Stimulated activated naive B cell treated with anti-CD40 and anti-IgM and Interleukin-4, amounts not matched to agents 10 μg/mL and 1 μg/mL and 100 μg/mL, for 72 hours (primary cell): ENCODE results near the gene RFTN1.

Source experiments
- ATAC-seq, 2 donors: fragments of 150-1000 bp; cut with Tn5 transposase; replicated peaks; 2 replicates each; pipeline ENCODE4 v1.10.0; 2021; ENCODE audit warnings: moderate library complexity in 1 of 2
- DNase-seq: peaks from one replicate; pipeline ENCODE4 v3.0.0; 2021
- H3K27ac Mint-ChIP-seq: one replicate; pipeline ENCODE4 v1.8.0; 2022; ENCODE audit warnings: mild to moderate bottlenecking, mixed read lengths
- H3K27me3 Mint-ChIP-seq, 2 donors: one replicate each; pipeline ENCODE4 v1.8.0; 2022; ENCODE audit warnings: mixed read lengths in 2 of 2
- H3K36me3 Mint-ChIP-seq, 2 donors: one replicate each; pipeline ENCODE4 v1.8.0; 2022; ENCODE audit warnings: mixed read lengths in 2 of 2, mild to moderate bottlenecking in 1 of 2
- H3K4me1 Mint-ChIP-seq, 2 donors: one replicate each; pipeline ENCODE4 v1.8.0; 2022; ENCODE audit warnings: mixed read lengths in 2 of 2, mild to moderate bottlenecking in 1 of 2
- H3K4me3 Mint-ChIP-seq, 2 donors: one replicate each; pipeline ENCODE4 v1.8.0; 2022; ENCODE audit warnings: mild to moderate bottlenecking in 2 of 2, mixed read lengths in 2 of 2, moderate library complexity in 1 of 2
- H3K9me3 Mint-ChIP-seq, 2 donors: one replicate each; pipeline ENCODE4 v1.8.0; 2022; ENCODE audit warnings: mixed read lengths in 2 of 2, mild to moderate bottlenecking in 1 of 2

RFTN1 gene

DNA sequence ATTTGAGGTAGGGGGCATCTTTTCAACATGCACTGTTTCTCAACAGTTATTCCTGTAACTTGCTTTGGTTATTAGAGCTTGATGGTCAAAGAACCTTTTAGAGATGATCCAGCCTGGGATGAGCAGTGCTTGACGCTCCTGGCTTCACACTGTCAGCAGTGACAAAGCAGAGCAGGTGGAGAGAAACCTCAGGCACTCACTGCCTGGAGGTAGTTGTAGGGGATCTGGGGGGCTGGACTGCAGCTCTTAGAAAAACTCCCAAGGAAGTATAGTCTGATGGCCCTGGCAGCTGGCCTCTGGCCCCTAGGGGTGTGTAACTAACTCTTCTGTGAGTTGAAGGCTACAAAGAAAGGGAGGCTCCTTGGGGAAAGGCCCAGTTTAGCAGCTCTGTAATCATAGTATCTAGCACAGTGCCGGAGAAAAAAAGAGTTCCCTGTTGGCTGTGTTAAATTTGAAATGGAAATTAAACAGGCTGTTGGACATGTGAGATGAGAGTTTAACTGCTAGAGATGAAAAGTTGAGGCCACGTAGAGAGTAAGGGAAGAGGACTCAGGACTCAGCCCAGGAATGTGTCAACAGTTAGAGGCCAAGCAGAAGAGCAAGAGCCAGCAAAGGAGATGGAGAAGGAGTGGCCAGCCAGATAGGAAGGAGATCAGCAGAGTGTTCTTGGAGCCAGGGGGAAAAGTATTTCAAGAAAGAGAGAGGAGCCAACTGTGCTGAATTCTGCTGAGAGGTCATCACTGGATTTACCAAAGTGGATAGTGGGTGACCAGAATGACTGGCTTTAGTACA, 234.3 kb downstream of the RFTN1 start:
- no peak overlapping the region for H3K27ac Mint-ChIP-seq
- no peak overlapping the region for H3K4me3 Mint-ChIP-seq
- H3K36me3 Mint-ChIP-seq, result peaks cover 30 to 37% of the 10 kb centered on the region in 2 donors
- no peak for ATAC-seq
- no peak for DNase-seq
- no peaks in the 10 kb centered on the region for H3K9me3 Mint-ChIP-seq
- no peaks in the 10 kb centered on the region for H3K4me1 Mint-ChIP-seq
- no peaks in the 10 kb centered on the region for H3K27me3 Mint-ChIP-seq

DNA sequence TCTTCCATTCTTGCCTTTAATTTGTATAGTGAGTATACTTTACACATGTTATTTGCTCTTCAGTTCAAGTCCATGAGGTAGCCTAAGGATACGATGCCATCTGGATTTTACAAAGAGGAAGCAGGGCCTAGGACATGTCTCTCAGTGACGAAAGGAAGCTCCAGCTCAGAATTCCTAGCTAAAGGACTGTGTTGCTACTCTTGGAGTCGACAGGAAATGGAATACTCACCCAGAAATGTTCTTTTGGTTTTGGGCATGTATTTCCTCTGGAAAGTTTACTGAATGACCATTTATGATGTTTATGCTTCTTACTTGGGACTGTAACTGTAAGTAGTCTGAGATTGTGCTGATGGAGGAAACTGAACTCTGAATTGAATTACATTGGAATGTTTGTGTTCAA, 236.0 kb downstream of the RFTN1 start:
- DNase-seq, result no peak
- H3K4me3 Mint-ChIP-seq, result no peak overlapping the region
- H3K4me1 Mint-ChIP-seq, result no peaks in the 10 kb centered on the region
- no peaks in the 10 kb centered on the region for H3K9me3 Mint-ChIP-seq
- H3K27ac Mint-ChIP-seq, result no peak overlapping the region
- no peaks in the 10 kb centered on the region for H3K27me3 Mint-ChIP-seq
- H3K36me3 Mint-ChIP-seq, result peaks cover 19 to 25% of the 10 kb centered on the region in 2 donors
- no peak for ATAC-seq

DNA sequence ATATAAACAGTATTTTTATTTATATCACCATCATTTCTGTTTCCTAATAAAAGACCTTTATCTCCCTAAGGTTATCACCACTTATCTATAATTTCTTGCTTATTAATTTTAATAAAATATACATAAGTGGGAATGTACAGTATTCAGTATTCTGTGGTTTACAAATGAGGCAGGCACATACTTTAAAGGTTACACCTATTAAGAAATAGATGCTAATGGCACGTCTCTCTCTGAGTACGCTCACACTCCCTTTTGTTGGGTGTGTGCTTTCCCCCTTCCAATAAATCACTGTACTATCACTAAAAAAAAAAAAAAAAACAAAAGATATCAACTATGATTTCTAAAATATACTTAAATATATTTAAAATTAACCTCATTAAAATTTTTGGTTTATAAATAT, 239.6 kb downstream of the RFTN1 start:
- Mint-ChIP-seq H3K27me3 (no peaks in the 10 kb centered on the region), H3K9me3 (no peaks in the 10 kb centered on the region), H3K4me1 (no peaks in the 10 kb centered on the region), H3K27ac (no peak overlapping the region), H3K4me3 (no peak overlapping the region), H3K36me3 (peaks cover 27 to 39% of the 10 kb centered on the region in 2 donors)
- DNase-seq (no peak), ATAC-seq (no peak)

GRCh38 chr3:16272588-16272987, 240.9 kb downstream of the RFTN1 start:
- Mint-ChIP-seq H3K4me3 (no peak overlapping the region), H3K9me3 (no peaks in the 10 kb centered on the region)

DNA sequence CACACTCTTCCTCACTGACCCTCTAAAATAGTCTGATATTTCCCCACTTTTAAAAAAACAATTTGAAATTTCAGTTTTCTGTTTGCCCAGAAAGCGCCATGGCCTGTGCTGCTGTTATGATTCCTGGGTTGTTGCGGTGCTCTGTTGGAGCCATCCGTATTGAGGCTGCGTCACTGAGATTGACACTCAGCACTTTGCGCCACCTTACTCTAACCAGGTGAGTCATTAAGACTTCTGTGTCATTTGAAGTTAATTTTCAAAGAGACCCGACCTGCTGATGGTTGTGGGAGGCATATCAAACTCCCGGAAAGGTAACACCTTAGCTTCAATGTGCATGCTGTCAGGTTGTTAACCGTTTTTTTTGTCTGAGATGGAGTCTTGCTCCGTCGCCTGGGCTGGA, 242.6 kb downstream of the RFTN1 start:
- ATAC-seq (no peak), DNase-seq (no peak)
- H3K4me1 Mint-ChIP-seq, result peaks cover 6 to 18% of the 10 kb centered on the region in 2 donors
- peaks cover 17 to 25% of the 10 kb centered on the region in 2 donors for H3K36me3 Mint-ChIP-seq
- no peak overlapping the region for H3K27ac Mint-ChIP-seq
- H3K9me3 Mint-ChIP-seq, result no peaks in the 10 kb centered on the region
- no peaks in the 10 kb centered on the region for H3K27me3 Mint-ChIP-seq
- no peak overlapping the region for H3K4me3 Mint-ChIP-seq

More at GRCh38 chr3:16272588-16272987, 240.9 kb downstream of the RFTN1 start:
- no peak for ATAC-seq
- H3K36me3 Mint-ChIP-seq, result peaks cover 25 to 38% of the 10 kb centered on the region in 2 donors
- peaks cover 0 to under 1% of the 10 kb centered on the region in 2 donors for H3K4me1 Mint-ChIP-seq
- H3K27ac Mint-ChIP-seq, result no peak overlapping the region
- no peak for DNase-seq
- no peaks in the 10 kb centered on the region for H3K27me3 Mint-ChIP-seq

DNA sequence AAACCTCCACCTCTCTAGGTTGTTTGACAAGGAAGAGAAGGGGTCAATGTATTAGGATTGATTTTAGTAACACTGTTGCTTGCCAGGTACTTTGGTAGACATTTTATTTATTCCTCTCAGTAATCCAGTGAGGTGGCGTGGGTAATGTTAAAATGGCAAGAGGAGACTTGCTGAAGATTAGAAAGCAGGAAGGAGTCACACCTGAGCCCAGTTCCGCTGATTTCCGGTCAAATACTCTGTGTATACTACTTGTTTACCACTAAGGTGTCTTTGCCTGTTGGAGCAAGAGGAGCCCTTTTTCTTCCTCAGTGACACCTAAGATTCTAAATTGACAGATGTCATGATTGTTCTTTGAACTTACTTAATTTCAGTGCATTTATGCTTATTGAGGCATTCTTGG, 246.8 kb downstream of the RFTN1 start:
- no peak for DNase-seq
- H3K27ac Mint-ChIP-seq, result no peak overlapping the region

More for the DNA sequence above, 246.8 kb downstream of the RFTN1 start:
- no peak for ATAC-seq
- H3K36me3 Mint-ChIP-seq, result peaks cover 11 to 19% of the 10 kb centered on the region in 2 donors
- peak overlapping the region; percentile 30 to 36 for H3K4me3 Mint-ChIP-seq
- H3K9me3 Mint-ChIP-seq, result no peaks in the 10 kb centered on the region
- no peaks in the 10 kb centered on the region for H3K27me3 Mint-ChIP-seq
- peaks cover 10 to 28% of the 10 kb centered on the region in 2 donors for H3K4me1 Mint-ChIP-seq
